Measurements from ENCODE around the gene SLC12A1. TPM values are rescaled to one million over a fixed set of nuclear protein-coding genes. Genes with fewer than 3 reads are reported as not detected.

Gene SLC12A1
- total RNA-seq, 4 donors from 2014 or later = not detected

DNA sequence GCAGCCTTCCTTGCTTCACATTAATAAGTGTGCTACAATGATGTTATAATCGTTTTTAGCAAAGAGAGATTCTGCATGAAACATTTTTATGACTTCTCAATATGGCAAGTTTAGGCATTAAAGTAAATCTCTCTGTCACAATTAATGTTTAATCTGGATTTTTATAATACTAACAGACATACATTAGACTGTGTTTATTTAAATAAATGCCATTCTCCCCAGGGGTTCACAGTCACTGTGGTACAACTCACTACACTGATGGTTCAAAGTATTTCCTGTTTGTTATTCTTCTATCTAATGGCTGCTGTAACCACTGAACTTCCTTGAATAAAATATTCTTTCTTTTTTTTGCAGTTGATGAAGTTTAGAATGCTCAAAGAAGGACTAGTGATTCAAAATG is 59.0 kb downstream of the SLC12A1 start:
- intact Hi-C loops (cut with DNase I) = no loop called here
- Histone ChIP-seq H3K27me3 (no peaks in the 10 kb centered on the region), H3K9me3 (no peaks in the 10 kb centered on the region), H3K4me3 (no peak overlapping the region), H3K4me1 (no peaks in the 10 kb centered on the region), H3K36me3 (no peaks in the 10 kb centered on the region), H3K27ac (replicated peaks in 1 of 4) (no peak overlapping the region)
- WGBS = 27% methylated on average over 1 of the region's 1 CpG
- TF ChIP-seq, protein P1, sequence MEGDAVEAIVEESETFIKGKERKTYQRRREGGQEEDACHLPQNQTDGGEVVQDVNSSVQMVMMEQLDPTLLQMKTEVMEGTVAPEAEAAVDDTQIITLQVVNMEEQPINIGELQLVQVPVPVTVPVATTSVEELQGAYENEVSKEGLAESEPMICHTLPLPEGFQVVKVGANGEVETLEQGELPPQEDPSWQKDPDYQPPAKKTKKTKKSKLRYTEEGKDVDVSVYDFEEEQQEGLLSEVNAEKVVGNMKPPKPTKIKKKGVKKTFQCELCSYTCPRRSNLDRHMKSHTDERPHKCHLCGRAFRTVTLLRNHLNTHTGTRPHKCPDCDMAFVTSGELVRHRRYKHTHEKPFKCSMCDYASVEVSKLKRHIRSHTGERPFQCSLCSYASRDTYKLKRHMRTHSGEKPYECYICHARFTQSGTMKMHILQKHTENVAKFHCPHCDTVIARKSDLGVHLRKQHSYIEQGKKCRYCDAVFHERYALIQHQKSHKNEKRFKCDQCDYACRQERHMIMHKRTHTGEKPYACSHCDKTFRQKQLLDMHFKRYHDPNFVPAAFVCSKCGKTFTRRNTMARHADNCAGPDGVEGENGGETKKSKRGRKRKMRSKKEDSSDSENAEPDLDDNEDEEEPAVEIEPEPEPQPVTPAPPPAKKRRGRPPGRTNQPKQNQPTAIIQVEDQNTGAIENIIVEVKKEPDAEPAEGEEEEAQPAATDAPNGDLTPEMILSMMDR (IDR thresholded peaks at IDR 0.05) = no peak
- TF ChIP-seq POLR2AphosphoS5 (IDR thresholded peaks at IDR 0.05) (no peak), EP300 (IDR thresholded peaks at IDR 0.05) (no peak), POLR2A (IDR thresholded peaks at IDR 0.05; ENCODE audit: low read depth) (no peak)
- no peak for DNase-seq (ENCODE audit: extremely low spot score)

DNA sequence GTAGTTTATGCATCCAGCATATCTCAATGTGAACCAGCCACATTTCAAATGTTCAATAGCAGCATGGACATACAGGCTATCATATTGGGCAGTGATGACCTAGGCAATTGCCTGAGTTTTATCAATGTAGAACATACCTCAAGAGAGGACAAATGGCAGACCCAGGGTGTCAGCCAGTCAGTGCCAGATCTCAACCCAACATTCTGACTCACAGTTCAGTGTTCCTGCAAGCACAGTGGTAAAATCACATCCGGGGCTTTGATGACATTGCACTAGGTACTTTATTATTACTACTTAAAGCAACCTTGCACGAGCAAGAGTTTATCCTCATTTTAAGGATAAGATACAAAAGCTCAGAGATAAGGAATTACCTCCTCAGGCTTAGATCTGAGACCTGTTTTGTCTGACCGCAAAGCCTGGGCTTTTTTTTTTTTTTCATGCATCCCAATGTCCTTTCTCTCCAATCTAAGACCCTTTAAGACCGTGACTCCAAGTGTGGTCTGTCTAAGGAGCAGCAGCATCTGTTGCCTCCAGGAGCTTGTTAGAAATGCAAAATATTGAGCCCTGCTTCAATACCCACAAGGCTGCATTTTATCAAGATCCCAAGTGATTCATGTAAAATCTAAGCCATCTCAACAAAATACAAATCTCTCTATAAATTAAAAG is 60.1 kb downstream of the SLC12A1 start:
- no peak overlapping the region for H3K27ac ChIP-seq (replicated peaks in 1 of 4)
- intact Hi-C loops (cut with DNase I) = no loop called here
- H3K9me3 ChIP-seq = no peaks in the 10 kb centered on the region
- WGBS = 66% methylated on average over 4 of the region's 4 CpGs
- DNase-seq (ENCODE audit: extremely low spot score) = no peak
- no peaks in the 10 kb centered on the region for H3K27me3 ChIP-seq
- TF ChIP-seq, protein P1 (IDR thresholded peaks at IDR 0.05) = no peak
- TF ChIP-seq POLR2AphosphoS5 (IDR thresholded peaks at IDR 0.05) (no peak), EP300 (IDR thresholded peaks at IDR 0.05) (no peak), POLR2A (IDR thresholded peaks at IDR 0.05; ENCODE audit: low read depth) (no peak)
- no peaks in the 10 kb centered on the region for H3K36me3 ChIP-seq
- H3K4me3 ChIP-seq = no peak overlapping the region
- H3K4me1 ChIP-seq = no peaks in the 10 kb centered on the region

DNA sequence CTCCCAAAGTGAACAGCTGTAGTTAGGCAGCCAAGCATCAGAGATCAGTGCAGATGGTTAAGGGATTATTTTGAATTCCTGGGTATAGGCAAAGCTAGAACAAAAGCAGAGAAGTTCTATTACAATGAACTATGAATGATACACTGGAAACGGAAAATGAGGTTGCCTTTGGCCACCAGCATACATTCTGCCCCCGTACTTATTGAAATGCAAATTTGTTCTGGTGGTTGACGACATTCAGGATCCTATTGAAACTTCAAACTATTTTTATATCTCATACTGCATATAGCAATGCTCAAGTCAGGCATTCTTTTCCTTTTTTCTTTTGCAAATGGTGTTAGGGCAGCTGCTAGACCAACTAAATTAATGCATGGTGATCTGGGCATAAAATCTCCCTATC is 61.7 kb downstream of the SLC12A1 start:
- intact Hi-C loops (cut with DNase I) = no loop called here
- TF ChIP-seq POLR2AphosphoS5 (IDR thresholded peaks at IDR 0.05) (no peak), POLR2A (IDR thresholded peaks at IDR 0.05; ENCODE audit: low read depth) (no peak), EP300 (IDR thresholded peaks at IDR 0.05) (no peak)
- TF ChIP-seq, protein P1 (IDR thresholded peaks at IDR 0.05) = no peak
- H3K9me3 ChIP-seq = no peaks in the 10 kb centered on the region
- no peaks in the 10 kb centered on the region for H3K36me3 ChIP-seq
- no peak for DNase-seq (ENCODE audit: extremely low spot score)
- no peaks in the 10 kb centered on the region for H3K27me3 ChIP-seq
- no peak overlapping the region for H3K4me3 ChIP-seq
- WGBS = 85% methylated on average over 3 of the region's 3 CpGs
- H3K4me1 ChIP-seq = no peaks in the 10 kb centered on the region
- no peak overlapping the region for H3K27ac ChIP-seq (replicated peaks in 1 of 4)

DNA sequence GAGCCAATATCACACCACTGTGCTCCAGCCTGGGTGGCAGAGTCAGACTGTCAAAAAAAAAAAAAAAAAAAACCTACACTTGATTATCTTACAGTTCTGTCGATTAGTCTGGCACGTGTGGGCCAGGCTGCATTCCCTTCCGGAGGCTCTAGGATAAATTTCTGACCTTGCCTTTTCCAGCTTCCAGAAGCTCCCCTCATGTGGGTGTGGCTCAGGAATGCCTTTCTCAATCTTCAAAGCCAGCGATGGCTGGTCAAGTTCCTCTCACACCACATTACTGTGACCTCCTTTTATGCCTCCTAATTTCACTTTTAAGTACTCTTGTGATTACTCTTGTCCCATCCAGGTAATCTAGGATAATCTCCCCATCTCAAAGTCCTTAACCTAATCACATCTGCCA is 66.9 kb downstream of the SLC12A1 start:
- DNase-seq (ENCODE audit: extremely low spot score) = no peak
- H3K4me1 ChIP-seq = no peaks in the 10 kb centered on the region
- H3K4me3 ChIP-seq = no peak overlapping the region
- H3K36me3 ChIP-seq = no peaks in the 10 kb centered on the region
- 82% methylated on average over 4 of the region's 4 CpGs for WGBS
- no peak overlapping the region for H3K27ac ChIP-seq (replicated peaks in 1 of 4)
- TF ChIP-seq POLR2AphosphoS5 (IDR thresholded peaks at IDR 0.05) (no peak), EP300 (IDR thresholded peaks at IDR 0.05) (no peak), POLR2A (IDR thresholded peaks at IDR 0.05; ENCODE audit: low read depth) (no peak)
- TF ChIP-seq, protein P1 (IDR thresholded peaks at IDR 0.05) = no peak
- no peaks in the 10 kb centered on the region for H3K27me3 ChIP-seq
- intact Hi-C loops (cut with DNase I) = no loop called here
- H3K9me3 ChIP-seq = no peaks in the 10 kb centered on the region

DNA sequence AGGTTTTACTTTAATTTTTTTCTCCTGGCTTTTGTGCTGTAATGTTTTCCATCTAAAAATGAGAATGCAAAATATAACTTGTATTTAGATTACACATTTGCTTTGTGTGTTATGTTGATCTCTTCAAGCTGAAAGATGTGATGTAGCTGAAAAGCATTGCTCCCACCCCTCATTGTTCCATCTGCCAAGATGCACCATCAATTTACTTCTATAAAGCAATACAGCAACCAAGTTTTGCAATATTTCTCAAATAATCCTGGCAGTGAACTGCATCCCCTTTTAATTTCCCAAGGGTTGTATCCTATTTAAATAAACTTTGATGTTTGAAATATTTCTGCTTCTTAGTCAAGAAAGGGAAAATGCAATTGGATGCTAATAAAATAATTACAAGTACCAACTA is 72.6 kb downstream of the SLC12A1 start:
- no peak for TF ChIP-seq POLR2A (IDR thresholded peaks at IDR 0.05; ENCODE audit: low read depth)
- TF ChIP-seq POLR2AphosphoS5 (IDR thresholded peaks at IDR 0.05) = no peak
- no peak for TF ChIP-seq EP300 (IDR thresholded peaks at IDR 0.05)
- TF ChIP-seq, protein P1 (IDR thresholded peaks at IDR 0.05) = no peak
- DNase-seq (ENCODE audit: extremely low spot score) = no peak
- Histone ChIP-seq H3K9me3 (no peaks in the 10 kb centered on the region), H3K27me3 (no peaks in the 10 kb centered on the region), H3K4me3 (no peak overlapping the region), H3K27ac (replicated peaks in 1 of 4) (no peak overlapping the region), H3K36me3 (no peaks in the 10 kb centered on the region), H3K4me1 (peaks cover 4 to 23% (median 19%) of the 10 kb centered on the region in 4 donors)
- intact Hi-C loops (cut with DNase I) = no loop called here

All from esophagus muscularis mucosa (tissue), 4 donors.